Left renal cortex interstitium (tissue), 4 donors: ENCODE data around the gene ASCL2. TPM values are rescaled to one million over a fixed set of nuclear protein-coding genes. Genes with fewer than 3 reads are reported as not detected.
A peak's percentile ranks its signal among the peaks of the same experiment; 100 is the strongest.

Experiments used
- DNase-seq, 4 donors: peaks; one replicate each; pipeline ENCODE4 v3.0.0-alpha.2; 2013; ENCODE audit warnings: low read depth in 4 of 4, low spot score in 2 of 4, missing footprints in 1 of 4
- polyA plus RNA-seq, 4 donors: library from polyadenylated mRNA; unstranded; fragments of 120-200 nt; gene quantifications; one replicate each; pipeline ENCODE4 v1.2.1, GENCODE V29; 2013; ENCODE audit not compliant: insufficient read length in 4 of 4

The ASCL2 gene
- polyA plus RNA-seq = 1 to 10 TPM; 2.1 to 4.5 (median 3.6) TPM

- DNase-seq = no peak
Measured at GRCh38 chr11:2270322-2271076, at the start of gene ASCL2. TSS of gene ASCL2 (minus strand) at chr11:2270588. CDS start at chr11:2270332, 256 bp downstream.

GRCh38 chr11:2319791-2320472 is 49.5 kb upstream of the ASCL2 start:
- DNase-seq = no peak

GRCh38 chr11:2318707-2319106 is 48.3 kb upstream of the ASCL2 start:
- DNase-seq = no peak

- no peak for DNase-seq
Measured at GRCh38 chr11:2318123-2318522, 47.7 kb upstream of the ASCL2 start.

- DNase-seq = no peak
Measured at GRCh38 chr11:2317354-2318050, 47.1 kb upstream of the ASCL2 start.

- no peak for DNase-seq
Measured at GRCh38 chr11:2316963-2317244, 46.5 kb upstream of the ASCL2 start.

GRCh38 chr11:2316169-2316962 is 46.0 kb upstream of the ASCL2 start:
- no peak for DNase-seq

- DNase-seq = no peak
Measured at GRCh38 chr11:2315395-2316168, 45.2 kb upstream of the ASCL2 start.

- peak in 2 of 4 donors; percentile 71 to 86 for DNase-seq
Measured at GRCh38 chr11:2314525-2315394, 44.4 kb upstream of the ASCL2 start.

GRCh38 chr11:2314136-2314524 is 43.7 kb upstream of the ASCL2 start:
- no peak for DNase-seq

GRCh38 chr11:2313051-2313951 is 42.9 kb upstream of the ASCL2 start:
- no peak for DNase-seq

GRCh38 chr11:2312232-2313042 is 42.0 kb upstream of the ASCL2 start:
- DNase-seq = no peak

GRCh38 chr11:2311353-2312133 is 41.2 kb upstream of the ASCL2 start:
- DNase-seq = no peak

- DNase-seq = no peak
Measured at GRCh38 chr11:2310786-2311352, 40.5 kb upstream of the ASCL2 start.

GRCh38 chr11:2310073-2310785 is 39.8 kb upstream of the ASCL2 start:
- no peak for DNase-seq
